Measurements from ENCODE around the gene DNAH17. TPM values are rescaled to one million over a fixed set of nuclear protein-coding genes. Genes with fewer than 3 reads are reported as not detected.

The DNAH17 gene
- total and polyA plus RNA-seq, 2 of the 13 experiments (the other 11 are each of a cell fraction or from before 2014, with no cell fraction given) = 0.86 to 1.6 TPM

DNA sequence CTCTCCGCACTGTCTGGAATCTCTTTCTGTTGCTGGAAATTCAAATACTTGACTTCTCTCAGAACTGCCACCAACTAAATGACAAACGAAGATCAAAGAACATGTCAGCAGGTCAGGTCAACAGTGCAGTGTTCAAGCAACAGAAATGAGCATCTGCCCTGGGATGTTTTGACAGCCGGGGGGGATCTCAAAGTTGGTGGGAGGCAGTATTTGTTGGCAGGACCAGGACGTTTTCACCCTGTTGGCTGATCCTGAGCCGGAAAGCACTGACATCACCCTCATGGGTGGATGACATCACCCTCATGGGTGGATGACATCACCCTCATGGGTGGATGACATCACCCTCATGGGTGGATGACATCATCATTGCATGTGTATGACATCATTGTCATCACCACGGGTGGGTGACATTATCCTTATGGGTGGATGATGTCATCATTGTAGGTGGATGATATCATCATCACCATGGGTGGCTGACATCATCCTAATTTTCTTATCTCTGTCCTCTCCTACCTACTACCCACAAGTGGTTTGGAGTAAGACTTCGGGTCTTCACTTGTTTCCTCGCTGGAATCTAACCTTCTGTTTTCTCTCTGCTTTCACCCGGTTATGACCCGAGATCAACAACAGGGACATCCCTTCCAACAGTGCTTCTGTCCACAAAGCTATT is 18.9 kb downstream of the DNAH17 start (continued):
- TF ChIP-seq SP1 (IDR thresholded peaks at IDR 0.05) (no peak), SP1 (CRISPR knock-in tag; IDR thresholded peaks at IDR 0.05) (peak; percentile 58; the same call in 1 of the 2 replicates), MYNN (CRISPR knock-in tag; IDR thresholded peaks at IDR 0.05; ENCODE audit: low read depth) (no peak), ZFP90 (CRISPR knock-in tag; IDR thresholded peaks at IDR 0.05; ENCODE audit: borderline replicate concordance) (no peak), DNMT1 (CRISPR knock-in tag; IDR thresholded peaks at IDR 0.05) (no peak), E2F5 (CRISPR knock-in tag; conservative IDR thresholded peaks at IDR 0.05) (no peak), SKI (IDR thresholded peaks at IDR 0.05; ENCODE audit: partially characterized antibody) (peak; percentile 63), NFIB (CRISPR knock-in tag; IDR thresholded peaks at IDR 0.05; ENCODE audit: borderline replicate concordance) (no peak), KMT2A (CRISPR knock-in tag; IDR thresholded peaks at IDR 0.05) (no peak), ZNF746 (CRISPR knock-in tag; IDR thresholded peaks at IDR 0.05) (peak; percentile 38; the same call in 1 of the 2 replicates), MAZ (IDR thresholded peaks at IDR 0.05; ENCODE audit: borderline replicate concordance, low read depth, low read length) (no peak), MAZ (CRISPR knock-in tag; IDR thresholded peaks at IDR 0.05; ENCODE audit: low read depth) (no peak), ZSCAN20 (CRISPR knock-in tag; IDR thresholded peaks at IDR 0.05; ENCODE audit: borderline replicate concordance) (no peak), BORCS8-MEF2B (CRISPR knock-in tag; IDR thresholded peaks at IDR 0.05) (no peak), FUBP1 (CRISPR knock-in tag; IDR thresholded peaks at IDR 0.05; ENCODE audit: borderline replicate concordance) (no peak), YY1 (IDR thresholded peaks at IDR 0.05; ENCODE audit: insufficient read depth, insufficient replicate concordance, low read depth, low read length) (no peak), TEAD2 (CRISPR knock-in tag; IDR thresholded peaks at IDR 0.05) (no peak), IRX3 (CRISPR knock-in tag; IDR thresholded peaks at IDR 0.05; ENCODE audit: borderline replicate concordance, low read depth) (no peak), MZF1 (CRISPR knock-in tag; IDR thresholded peaks at IDR 0.05; ENCODE audit: borderline replicate concordance) (no peak), ZKSCAN5 (CRISPR knock-in tag; IDR thresholded peaks at IDR 0.05) (no peak), MEIS1 (CRISPR knock-in tag; IDR thresholded peaks at IDR 0.05; ENCODE audit: borderline replicate concordance) (0 out of 2 replicates have a peak, but pooled peaks have one; percentile 43), CBX5 (CRISPR knock-in tag; IDR thresholded peaks at IDR 0.05; ENCODE audit: borderline replicate concordance) (peak; percentile 50; the same call in 1 of the 2 replicates), ZNF205 (CRISPR knock-in tag; IDR thresholded peaks at IDR 0.05) (0 out of 2 replicates have a peak, but pooled peaks have one; percentile 47)
- TF ChIP-seq, protein P1, sequence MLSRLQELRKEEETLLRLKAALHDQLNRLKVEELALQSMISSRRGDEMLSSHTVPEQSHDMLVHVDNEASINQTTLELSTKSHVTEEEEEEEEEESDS (CRISPR knock-in tag; IDR thresholded peaks at IDR 0.05; ENCODE audit: borderline replicate concordance) = no peak
- TF ChIP-seq, protein P2, sequence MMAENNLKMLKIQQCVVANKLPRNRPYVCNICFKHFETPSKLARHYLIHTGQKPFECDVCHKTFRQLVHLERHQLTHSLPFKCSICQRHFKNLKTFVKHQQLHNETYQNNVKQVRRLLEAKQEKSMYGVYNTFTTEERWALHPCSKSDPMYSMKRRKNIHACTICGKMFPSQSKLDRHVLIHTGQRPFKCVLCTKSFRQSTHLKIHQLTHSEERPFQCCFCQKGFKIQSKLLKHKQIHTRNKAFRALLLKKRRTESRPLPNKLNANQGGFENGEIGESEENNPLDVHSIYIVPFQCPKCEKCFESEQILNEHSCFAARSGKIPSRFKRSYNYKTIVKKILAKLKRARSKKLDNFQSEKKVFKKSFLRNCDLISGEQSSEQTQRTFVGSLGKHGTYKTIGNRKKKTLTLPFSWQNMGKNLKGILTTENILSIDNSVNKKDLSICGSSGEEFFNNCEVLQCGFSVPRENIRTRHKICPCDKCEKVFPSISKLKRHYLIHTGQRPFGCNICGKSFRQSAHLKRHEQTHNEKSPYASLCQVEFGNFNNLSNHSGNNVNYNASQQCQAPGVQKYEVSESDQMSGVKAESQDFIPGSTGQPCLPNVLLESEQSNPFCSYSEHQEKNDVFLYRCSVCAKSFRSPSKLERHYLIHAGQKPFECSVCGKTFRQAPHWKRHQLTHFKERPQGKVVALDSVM (CRISPR knock-in tag; IDR thresholded peaks at IDR 0.05) = no peak

All from HepG2 (cell line).